ENCODE data around the gene CYB561D2.
"Not testable (repeated sequence)": the region's sequence is repeated elsewhere in the genome, so short reads cannot be mapped to it uniquely, and the experiment has no call there.

The CYB561D2 gene

GRCh38 chr3:50350527-50351322 is at the start of gene CYB561D2, which contains the start of gene NPRL2:
Gene CYB561D2, plus strand, starts transcription at chr3:50350862. Its CDS starts 572 bp downstream, at chr3:50351434.
Gene NPRL2, minus strand, starts transcription at chr3:50350775. Its CDS starts 123 bp downstream, at chr3:50350652.
- peak; percentile 94 for DNase-seq (ENCODE audit: low spot score)

- no peak for DNase-seq (ENCODE audit: low spot score)
Observed at GRCh38 chr3:50302095-50303012, 48.3 kb upstream of the CYB561D2 start.

- peak; percentile 72 for DNase-seq (ENCODE audit: low spot score)
Observed at GRCh38 chr3:50303013-50303815, 47.4 kb upstream of the CYB561D2 start, which contains the start of gene HYAL1. Gene HYAL1, minus strand, starts transcription at chr3:50303574. Its CDS starts 618 bp downstream, at chr3:50302956.

GRCh38 chr3:50304601-50305000 is 46.1 kb upstream of the CYB561D2 start:
- DNase-seq (ENCODE audit: low spot score): peak; percentile 71

GRCh38 chr3:50312041-50312440 is 38.6 kb upstream of the CYB561D2 start:
- not testable (repeated sequence) for DNase-seq (ENCODE audit: low spot score)

GRCh38 chr3:50314342-50314741 is 36.3 kb upstream of the CYB561D2 start:
- DNase-seq (ENCODE audit: low spot score): no peak

GRCh38 chr3:50314816-50315215 is 35.8 kb upstream of the CYB561D2 start:
- no peak for DNase-seq (ENCODE audit: low spot score)

- DNase-seq (ENCODE audit: low spot score): peak; percentile 92
Observed at GRCh38 chr3:50316657-50317242, 33.9 kb upstream of the CYB561D2 start.

GRCh38 chr3:50317300-50317699 is 33.4 kb upstream of the CYB561D2 start:
- DNase-seq (ENCODE audit: low spot score): no peak

GRCh38 chr3:50318163-50318562 is 32.5 kb upstream of the CYB561D2 start:
- DNase-seq (ENCODE audit: low spot score): no peak

- no peak for DNase-seq (ENCODE audit: low spot score)
Observed at GRCh38 chr3:50318615-50319014, 32.0 kb upstream of the CYB561D2 start.

- DNase-seq (ENCODE audit: low spot score): no peak
Observed at GRCh38 chr3:50319181-50319893, 31.3 kb upstream of the CYB561D2 start.

GRCh38 chr3:50319894-50320625 is 30.6 kb upstream of the CYB561D2 start:
- no peak for DNase-seq (ENCODE audit: low spot score)

- peak; percentile 75 for DNase-seq (ENCODE audit: low spot score)
Observed at GRCh38 chr3:50320853-50321335, 29.8 kb upstream of the CYB561D2 start.

- DNase-seq (ENCODE audit: low spot score): peak; percentile 90
Observed at GRCh38 chr3:50321336-50322114, 29.1 kb upstream of the CYB561D2 start.

GRCh38 chr3:50322115-50322385 is 28.6 kb upstream of the CYB561D2 start:
- DNase-seq (ENCODE audit: low spot score): no peak

GRCh38 chr3:50322386-50323091 is 28.1 kb upstream of the CYB561D2 start, which contains the start of gene HYAL2:
Gene HYAL2, minus strand, starts transcription at chr3:50322745. Its CDS starts 2,256 bp downstream, at chr3:50320489.
- no peak for DNase-seq (ENCODE audit: low spot score)

GRCh38 chr3:50323092-50323600 is 27.5 kb upstream of the CYB561D2 start:
- no peak for DNase-seq (ENCODE audit: low spot score)
